Naive thymus-derived CD4-positive, alpha-beta T cell (primary cell): ENCODE data around the gene SRPRB. TPM values are rescaled to one million over a fixed set of nuclear protein-coding genes. Genes with fewer than 3 reads are reported as not detected.

Experiments
- ATAC-seq: fragments of 150-1000 bp; cut with Tn5 transposase; 2 replicates; pipeline ENCODE4 v1.10.0; 2021; ENCODE audit warnings: mild to moderate bottlenecking, moderate library complexity
- CTCF ChIA-PET: fragments of 350-600 bp; sonication (Branson Sonifier 250); formaldehyde crosslinking; loops from one replicate; lab custom pipeline; 2021; ENCODE audit warnings: antibody characterized with exemption; lab: Charles Lee
- POLR2A ChIA-PET: fragments of 350-600 bp; sonication (Branson Sonifier 250); formaldehyde crosslinking; loops from one replicate; lab custom pipeline; 2021; ENCODE audit warnings: antibody characterized with exemption, inconsistent platforms; lab: Charles Lee
- DNase-seq, 9 donors: peaks; one replicate each; pipeline versions ENCODE4 v3.0.0 to v3.0.0-alpha.2; 2020 to 2022; ENCODE audit warnings: mixed read lengths in 1 of 9
- H3K27ac ChIP-seq: one replicate; pipeline ENCODE4 v1.7.0; 2013; ENCODE audit warnings: mild to moderate bottlenecking, low read depth, low read length, moderate library complexity
- H3K27me3 ChIP-seq, 2 donors: one replicate each; pipeline ENCODE4 v1.7.0; 2013; ENCODE audit warnings: low read length in 2 of 2, mild to moderate bottlenecking in 2 of 2, moderate library complexity in 2 of 2; ENCODE audit not compliant: control insufficient read depth in 2 of 2, insufficient read depth in 2 of 2
- H3K36me3 ChIP-seq, 3 experiments: 1 replicate in 2 of 3; 2 replicates in 1 of 3; pipeline ENCODE4 v1.7.0; 2013; ENCODE audit warnings: low read length in 3 of 3, mild to moderate bottlenecking in 3 of 3, moderate library complexity in 1 of 3; ENCODE audit not compliant: insufficient read depth in 3 of 3, control insufficient read depth in 2 of 3
- H3K4me1 ChIP-seq, 2 donors: one replicate each; pipeline ENCODE4 v1.7.0; 2013; ENCODE audit warnings: low read length in 2 of 2, mild to moderate bottlenecking in 2 of 2, moderate library complexity in 1 of 2; ENCODE audit not compliant: control insufficient read depth in 2 of 2, insufficient read depth in 2 of 2
- H3K4me3 ChIP-seq: 2 replicates; pipeline ENCODE4 v1.7.0; 2013; ENCODE audit warnings: mild to moderate bottlenecking, low read length
- H3K9me3 ChIP-seq, 3 experiments: 1 replicate in 2 of 3; 2 replicates in 1 of 3; pipeline ENCODE4 v1.7.0; 2013; ENCODE audit warnings: low read length in 3 of 3; ENCODE audit not compliant: control insufficient read depth in 2 of 3
- H3K27ac Mint-ChIP-seq, 9 donors: one replicate each; pipeline ENCODE4 v1.8.0; 2020 to 2022; ENCODE audit warnings: mixed read lengths in 9 of 9, mild to moderate bottlenecking in 8 of 9, moderate library complexity in 5 of 9, inconsistent platforms in 2 of 9
- H3K27me3 Mint-ChIP-seq, 5 donors: one replicate each; pipeline ENCODE4 v1.8.0; 2021 to 2022; ENCODE audit warnings: mixed read lengths in 5 of 5, mild to moderate bottlenecking in 1 of 5
- H3K36me3 Mint-ChIP-seq, 5 donors: one replicate each; pipeline ENCODE4 v1.8.0; 2020 to 2022; ENCODE audit warnings: mixed read lengths in 5 of 5, mild to moderate bottlenecking in 3 of 5, inconsistent platforms in 1 of 5
- H3K4me1 Mint-ChIP-seq, 7 donors: one replicate each; pipeline ENCODE4 v1.8.0; 2020 to 2022; ENCODE audit warnings: mixed read lengths in 7 of 7, mild to moderate bottlenecking in 3 of 7, inconsistent platforms in 1 of 7
- H3K4me3 Mint-ChIP-seq, 10 donors: one replicate each; pipeline ENCODE4 v1.8.0; 2020 to 2022; ENCODE audit warnings: mild to moderate bottlenecking in 10 of 10, mixed read lengths in 10 of 10, moderate library complexity in 6 of 10, inconsistent platforms in 2 of 10
- H3K9me3 Mint-ChIP-seq, 11 donors: one replicate each; pipeline ENCODE4 v1.8.0; 2020 to 2022; ENCODE audit warnings: mixed read lengths in 11 of 11, mild to moderate bottlenecking in 4 of 11, inconsistent platforms in 1 of 11, moderate library complexity in 1 of 11
- intact Hi-C, 2 donors: fragments of 100-400 bp; cut with micrococcal nuclease; formaldehyde crosslinking; loops; one replicate each; pipeline ENCODE4 v1.15.1; 2023
- polyA plus RNA-seq, 2 donors: library from polyadenylated mRNA; unstranded; fragments of 300-500 nt; fragmentation: Illumina TruSeq; gene quantifications; one replicate each; pipeline ENCODE4 v1.2.3, GENCODE V29; 2021
- total RNA-seq, 6 experiments: library from RNA in 5 of 6; stranded (reverse) in 5 of 6; gene quantifications; 1 replicate in 5 of 6; 2 replicates in 1 of 6; pipeline ENCODE4 v1.2.3 and lab custom pipeline; 2021 to 2026

Gene SRPRB
- total and polyA plus RNA-seq, 7 experiments from 2014 or later: 27.4 to 63.3 (median 37.4) TPM

- ATAC-seq: no peak
- Histone ChIP-seq H3K9me3 (no peaks in the 10 kb centered on the region), H3K4me1 (no peaks in the 10 kb centered on the region), H3K27me3 (no peaks in the 10 kb centered on the region), H3K4me3 (no peak overlapping the region), H3K27ac (no peak overlapping the region), H3K36me3 (no peaks in the 10 kb centered on the region)
- ChIA-PET POLR2A (no interaction called here), CTCF (no interaction called here)
- Mint-ChIP-seq H3K36me3 (no peaks in the 10 kb centered on the region), H3K27ac (no peak overlapping the region), H3K27me3 (peaks cover 0 to 5% (median 0%) of the 10 kb centered on the region in 5 donors), H3K4me1 (peaks cover 0 to 6% (median 0%) of the 10 kb centered on the region in 7 donors), H3K9me3 (peaks cover 0 to 6% (median 0%) of the 10 kb centered on the region in 11 donors), H3K4me3 (no peak overlapping the region)
- intact Hi-C loops: no loop called here
- DNase-seq: no peak
Measured at GRCh38 chr3:133855002-133855370, 49.4 kb downstream of the SRPRB start.

- H3K27me3 Mint-ChIP-seq: no peaks in the 10 kb centered on the region
- ATAC-seq: no peak
- H3K27ac Mint-ChIP-seq: no peak overlapping the region
- intact Hi-C loops: no loop called here
- peaks cover 0 to 6% (median 0%) of the 10 kb centered on the region in 7 donors for H3K4me1 Mint-ChIP-seq
- H3K9me3 Mint-ChIP-seq: peaks cover 0 to 4% (median 0%) of the 10 kb centered on the region in 11 donors
- Histone ChIP-seq H3K27ac (no peak overlapping the region), H3K9me3 (no peaks in the 10 kb centered on the region), H3K4me3 (no peak overlapping the region), H3K27me3 (no peaks in the 10 kb centered on the region), H3K4me1 (no peaks in the 10 kb centered on the region), H3K36me3 (no peaks in the 10 kb centered on the region)
- ChIA-PET POLR2A (no interaction called here), CTCF (no interaction called here)
- no peaks in the 10 kb centered on the region for H3K36me3 Mint-ChIP-seq
- H3K4me3 Mint-ChIP-seq: no peak overlapping the region
- DNase-seq: no peak
Measured at GRCh38 chr3:133855772-133856171, 50.2 kb downstream of the SRPRB start.

- ATAC-seq (no peak), DNase-seq (no peak)
- Mint-ChIP-seq H3K27me3 (no peaks in the 10 kb centered on the region), H3K27ac (no peak overlapping the region), H3K4me1 (peaks cover 0 to 6% (median 0%) of the 10 kb centered on the region in 7 donors), H3K9me3 (peaks cover 0 to 2% (median 0%) of the 10 kb centered on the region in 11 donors), H3K36me3 (no peaks in the 10 kb centered on the region), H3K4me3 (no peak overlapping the region)
- Histone ChIP-seq H3K36me3 (no peaks in the 10 kb centered on the region), H3K27ac (no peak overlapping the region), H3K27me3 (no peaks in the 10 kb centered on the region), H3K4me3 (no peak overlapping the region), H3K9me3 (no peaks in the 10 kb centered on the region), H3K4me1 (no peaks in the 10 kb centered on the region)
- POLR2A ChIA-PET: no interaction called here
- CTCF ChIA-PET: no interaction called here
- intact Hi-C loops: no loop called here
Measured at GRCh38 chr3:133856316-133856715, 50.7 kb downstream of the SRPRB start.

GRCh38 chr3:133857767-133858166, 52.2 kb downstream of the SRPRB start:
- ChIA-PET POLR2A (no interaction called here), CTCF (no interaction called here)
- DNase-seq: no peak
- H3K4me1 Mint-ChIP-seq: peaks cover 0 to 6% (median 0%) of the 10 kb centered on the region in 7 donors
- no peaks in the 10 kb centered on the region for H3K9me3 ChIP-seq
- no peaks in the 10 kb centered on the region for H3K4me1 ChIP-seq
- H3K36me3 ChIP-seq: no peaks in the 10 kb centered on the region
- no peaks in the 10 kb centered on the region for H3K36me3 Mint-ChIP-seq
- H3K4me3 ChIP-seq: no peak overlapping the region
- no peaks in the 10 kb centered on the region for H3K27me3 ChIP-seq
- no peak overlapping the region for H3K27ac Mint-ChIP-seq
- no peak overlapping the region for H3K27ac ChIP-seq
- no peak overlapping the region for H3K4me3 Mint-ChIP-seq
- H3K9me3 Mint-ChIP-seq: no peaks in the 10 kb centered on the region
- ATAC-seq: no peak
- peaks cover 0 to 4% (median 0%) of the 10 kb centered on the region in 5 donors for H3K27me3 Mint-ChIP-seq
- intact Hi-C loops: no loop called here

- Histone ChIP-seq H3K4me3 (no peak overlapping the region), H3K36me3 (no peaks in the 10 kb centered on the region), H3K27ac (no peak overlapping the region), H3K27me3 (no peaks in the 10 kb centered on the region), H3K4me1 (no peaks in the 10 kb centered on the region), H3K9me3 (no peaks in the 10 kb centered on the region)
- Mint-ChIP-seq H3K27me3 (peaks cover 0 to 4% (median 0%) of the 10 kb centered on the region in 5 donors), H3K4me3 (no peak overlapping the region), H3K4me1 (peaks cover 0 to 7% (median 0%) of the 10 kb centered on the region in 7 donors), H3K9me3 (no peaks in the 10 kb centered on the region), H3K36me3 (no peaks in the 10 kb centered on the region), H3K27ac (no peak overlapping the region)
- CTCF ChIA-PET: no interaction called here
- DNase-seq (no peak), ATAC-seq (no peak)
- POLR2A ChIA-PET: no interaction called here
- intact Hi-C loops: no loop called here
Measured at GRCh38 chr3:133859381-133860234, 54.0 kb downstream of the SRPRB start.

- CTCF ChIA-PET: no interaction called here
- Histone ChIP-seq H3K27ac (no peak overlapping the region), H3K36me3 (no peaks in the 10 kb centered on the region), H3K27me3 (no peaks in the 10 kb centered on the region), H3K4me3 (no peak overlapping the region), H3K9me3 (no peaks in the 10 kb centered on the region), H3K4me1 (no peaks in the 10 kb centered on the region)
- H3K4me3 Mint-ChIP-seq: no peak overlapping the region
- H3K9me3 Mint-ChIP-seq: no peaks in the 10 kb centered on the region
- H3K27ac Mint-ChIP-seq: no peak overlapping the region
- intact Hi-C loops: no loop called here
- peaks cover 0 to 7% (median 0%) of the 10 kb centered on the region in 7 donors for H3K4me1 Mint-ChIP-seq
- no peaks in the 10 kb centered on the region for H3K36me3 Mint-ChIP-seq
- no peak for ATAC-seq
- peaks cover 0 to 4% (median 0%) of the 10 kb centered on the region in 5 donors for H3K27me3 Mint-ChIP-seq
- no peak for DNase-seq
- POLR2A ChIA-PET: no interaction called here
Measured at GRCh38 chr3:133860519-133860918, 54.9 kb downstream of the SRPRB start.

GRCh38 chr3:133862161-133862560, 56.5 kb downstream of the SRPRB start:
- H3K27ac Mint-ChIP-seq: peak overlapping the region in 1 of 9 donors; percentile 26
- CTCF ChIA-PET: no interaction called here
- intact Hi-C loops: no loop called here

More at GRCh38 chr3:133862161-133862560, 56.5 kb downstream of the SRPRB start:
- H3K36me3 ChIP-seq: no peaks in the 10 kb centered on the region
- H3K9me3 ChIP-seq: no peaks in the 10 kb centered on the region
- H3K27ac ChIP-seq: no peak overlapping the region
- H3K4me3 ChIP-seq: no peak overlapping the region
- Mint-ChIP-seq H3K4me1 (peaks cover 0 to 8% (median 0%) of the 10 kb centered on the region in 7 donors), H3K9me3 (no peaks in the 10 kb centered on the region), H3K4me3 (no peak overlapping the region), H3K27me3 (peaks cover 0 to 6% (median 0%) of the 10 kb centered on the region in 5 donors), H3K36me3 (no peaks in the 10 kb centered on the region)
- no peaks in the 10 kb centered on the region for H3K4me1 ChIP-seq
- POLR2A ChIA-PET: no interaction called here
- DNase-seq (no peak), ATAC-seq (no peak)
- no peaks in the 10 kb centered on the region for H3K27me3 ChIP-seq
